HL-60 (cell line): ENCODE results near the gene LCK.
"Not testable (repeated sequence)": the region's sequence is repeated elsewhere in the genome, so short reads cannot be mapped to it uniquely, and the experiment has no call there.

ENCODE experiments used
- DNase-seq, 2 experiments: peaks; one replicate each; pipeline ENCODE4 v3.0.0-alpha.2; 2010 to 2020; ENCODE audit warnings: low read depth in 1 of 2, low spot score in 1 of 2
- H3K27ac ChIP-seq: fragments of 250-450 bp; sonication (Bioruptor Pico); replicated peaks from 2 replicates; pipeline ENCODE4 v1.5.1; 2020; ENCODE audit warnings: mild to moderate bottlenecking, moderate library complexity
- H3K27me3 ChIP-seq: fragments of 250-450 bp; sonication (Bioruptor Pico); 2 replicates; pipeline ENCODE4 v1.5.1; 2021; ENCODE audit warnings: mild to moderate bottlenecking, moderate library complexity; ENCODE audit not compliant: insufficient read depth, poor library complexity, severe bottlenecking
- H3K4me3 ChIP-seq: replicated peaks from 2 replicates; pipeline ENCODE4 v1.5.1; 2011; ENCODE audit warnings: mild to moderate bottlenecking, control low read depth, low read length; ENCODE audit not compliant: insufficient read depth
- CTCF ChIP-seq: IDR thresholded peaks from one replicate; pipeline ENCODE4 v1.5.1; 2011; ENCODE audit warnings: low read length, control low read depth, inconsistent platforms; ENCODE audit not compliant: insufficient read depth
- GABPA ChIP-seq: IDR thresholded peaks from 2 replicates; pipeline ENCODE4 v1.6.1; 2012; ENCODE audit warnings: low read depth
- POLR2AphosphoS5 ChIP-seq: IDR thresholded peaks from 2 replicates; pipeline ENCODE4 v1.6.1; 2012; ENCODE audit warnings: low read depth
- REST ChIP-seq: IDR thresholded peaks from 2 replicates; pipeline ENCODE4 v1.6.1; 2012; ENCODE audit warnings: low read depth; ENCODE audit not compliant: insufficient replicate concordance
- SPI1 ChIP-seq: IDR thresholded peaks from 2 replicates; pipeline ENCODE4 v1.6.1; 2012; ENCODE audit warnings: low read depth, mild to moderate bottlenecking, borderline replicate concordance

The LCK gene

GRCh38 chr1:32286763-32287162, 35.7 kb downstream of the LCK start:
- TF ChIP-seq CTCF, result no peak
- no peak for TF ChIP-seq POLR2AphosphoS5
- TF ChIP-seq GABPA, result no peak
- no peak for TF ChIP-seq SPI1
- no peak for TF ChIP-seq REST
- no peak for DNase-seq
- Histone ChIP-seq H3K27ac (no peak overlapping the region), H3K27me3 (no peaks in the 10 kb centered on the region), H3K4me3 (no peak overlapping the region)

GRCh38 chr1:32289256-32289655, 38.2 kb downstream of the LCK start:
- H3K27ac ChIP-seq, result no peak overlapping the region
- no peak overlapping the region for H3K4me3 ChIP-seq
- DNase-seq, result no peak
- H3K27me3 ChIP-seq, result no peaks in the 10 kb centered on the region
- TF ChIP-seq POLR2AphosphoS5 (no peak), GABPA (no peak), CTCF (no peak), SPI1 (no peak), REST (no peak)

GRCh38 chr1:32291145-32291707, 40.2 kb downstream of the LCK start:
- Histone ChIP-seq H3K4me3 (peak overlapping the region; percentile 90), H3K27ac (peak overlapping the region; percentile 89), H3K27me3 (no peaks in the 10 kb centered on the region)
- TF ChIP-seq GABPA (no peak), POLR2AphosphoS5 (no peak)
- DNase-seq, result no peak

- Histone ChIP-seq H3K27me3 (no peaks in the 10 kb centered on the region), H3K4me3 (peak within 1 kb of the TSS; percentile 90), H3K27ac (peak within 1 kb of the TSS; percentile 89)
- peak; percentile 98 to 99 for DNase-seq
- TF ChIP-seq GABPA, result peak; percentile 20; the same call in 1 of the 2 replicates
- peak; percentile 79 for TF ChIP-seq POLR2AphosphoS5
- TF ChIP-seq REST, result peak; percentile 58
- no peak for TF ChIP-seq SPI1
Measured at GRCh38 chr1:32291708-32292538, 40.9 kb downstream of the LCK start, which contains the start of gene HDAC1. TSS of gene HDAC1 (plus strand) at chr1:32292083. CDS start at chr1:32292170, 87 bp downstream.

- not testable (repeated sequence) for DNase-seq, H3K27me3 ChIP-seq, H3K4me3 ChIP-seq, H3K27ac ChIP-seq
Measured at GRCh38 chr1:32298211-32298610, 47.1 kb downstream of the LCK start.
